ENCODE measurements around the gene GALNS. TPM values are rescaled to one million over a fixed set of nuclear protein-coding genes. Genes with fewer than 3 reads are reported as not detected.
"Not testable (repeated sequence)": the region's sequence is repeated elsewhere in the genome, so short reads cannot be mapped to it uniquely, and the experiment has no call there.

GALNS gene
- polyA plus RNA-seq, 1 donor from 2014 or later: 8.4 TPM

GRCh38 chr16:88894681-88895300 lies 38.0 kb upstream of the GALNS start:
- no peaks in the 10 kb centered on the region for H3K27me3 Mint-ChIP-seq
- no peaks in the 10 kb centered on the region for H3K9me3 Mint-ChIP-seq
- no peaks in the 10 kb centered on the region for H3K36me3 Mint-ChIP-seq
- peak overlapping the region in 2 of 3 donors; percentile 51 to 86 for H3K27ac Mint-ChIP-seq
- peak overlapping the region in 2 of 4 donors; percentile 68 to 77 for H3K4me3 Mint-ChIP-seq
- peaks cover 2 to 5% (median 4%) of the 10 kb centered on the region in 3 donors for H3K4me1 Mint-ChIP-seq

DNA sequence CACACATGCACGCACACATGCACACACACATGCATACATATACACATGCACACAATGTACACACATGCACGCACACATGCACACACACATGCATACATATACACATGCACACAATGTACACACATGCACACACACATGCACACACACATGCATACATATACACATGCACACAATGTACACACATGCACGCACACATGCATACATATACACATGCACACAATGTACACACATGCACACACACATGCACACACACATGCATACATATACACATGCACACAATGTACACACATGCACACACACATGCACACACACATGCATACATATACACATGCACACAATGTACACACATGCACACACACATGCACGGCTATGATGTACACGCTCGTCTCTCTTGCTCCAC lies 37.5 kb upstream of the GALNS start:
- H3K9me3 Mint-ChIP-seq, H3K36me3 Mint-ChIP-seq, H3K27me3 Mint-ChIP-seq, H3K4me1 Mint-ChIP-seq: not testable (repeated sequence)
- Mint-ChIP-seq H3K4me3 (peak overlapping the region in 2 of 4 donors; percentile 68 to 77), H3K27ac (peak overlapping the region in 2 of 3 donors; percentile 51 to 86)

- Mint-ChIP-seq H3K9me3 (no peaks in the 10 kb centered on the region), H3K4me3 (no peak overlapping the region), H3K27me3 (no peaks in the 10 kb centered on the region), H3K4me1 (peaks cover 2 to 5% (median 4%) of the 10 kb centered on the region in 3 donors), H3K36me3 (no peaks in the 10 kb centered on the region), H3K27ac (peak overlapping the region in 1 of 3 donors; percentile 21)
Observed at GRCh38 chr16:88893127-88893968, 36.6 kb upstream of the GALNS start.

- H3K27ac Mint-ChIP-seq: no peak overlapping the region
Observed at GRCh38 chr16:88892065-88892464, 35.3 kb upstream of the GALNS start.

GRCh38 chr16:88891083-88891482 lies 34.3 kb upstream of the GALNS start:
- no peaks in the 10 kb centered on the region for H3K27me3 Mint-ChIP-seq
- H3K9me3 Mint-ChIP-seq: no peaks in the 10 kb centered on the region
- H3K36me3 Mint-ChIP-seq: peaks cover 1% of the 10 kb centered on the region
- no peak overlapping the region for H3K27ac Mint-ChIP-seq
- no peak overlapping the region for H3K4me3 Mint-ChIP-seq
- H3K4me1 Mint-ChIP-seq: peaks cover 2 to 5% (median 4%) of the 10 kb centered on the region in 3 donors

More at GRCh38 chr16:88892065-88892464, 35.3 kb upstream of the GALNS start:
- Mint-ChIP-seq H3K27me3 (no peaks in the 10 kb centered on the region), H3K4me3 (no peak overlapping the region), H3K9me3 (no peaks in the 10 kb centered on the region), H3K36me3 (no peaks in the 10 kb centered on the region), H3K4me1 (peaks cover 2 to 5% (median 4%) of the 10 kb centered on the region in 3 donors)

GRCh38 chr16:88889702-88890352 lies 33.1 kb upstream of the GALNS start:
- not testable (repeated sequence) for H3K9me3 Mint-ChIP-seq, H3K4me1 Mint-ChIP-seq, H3K27me3 Mint-ChIP-seq, H3K4me3 Mint-ChIP-seq, H3K36me3 Mint-ChIP-seq
- H3K27ac Mint-ChIP-seq: peak overlapping the region in 2 of 3 donors; percentile 53 to 71

DNA sequence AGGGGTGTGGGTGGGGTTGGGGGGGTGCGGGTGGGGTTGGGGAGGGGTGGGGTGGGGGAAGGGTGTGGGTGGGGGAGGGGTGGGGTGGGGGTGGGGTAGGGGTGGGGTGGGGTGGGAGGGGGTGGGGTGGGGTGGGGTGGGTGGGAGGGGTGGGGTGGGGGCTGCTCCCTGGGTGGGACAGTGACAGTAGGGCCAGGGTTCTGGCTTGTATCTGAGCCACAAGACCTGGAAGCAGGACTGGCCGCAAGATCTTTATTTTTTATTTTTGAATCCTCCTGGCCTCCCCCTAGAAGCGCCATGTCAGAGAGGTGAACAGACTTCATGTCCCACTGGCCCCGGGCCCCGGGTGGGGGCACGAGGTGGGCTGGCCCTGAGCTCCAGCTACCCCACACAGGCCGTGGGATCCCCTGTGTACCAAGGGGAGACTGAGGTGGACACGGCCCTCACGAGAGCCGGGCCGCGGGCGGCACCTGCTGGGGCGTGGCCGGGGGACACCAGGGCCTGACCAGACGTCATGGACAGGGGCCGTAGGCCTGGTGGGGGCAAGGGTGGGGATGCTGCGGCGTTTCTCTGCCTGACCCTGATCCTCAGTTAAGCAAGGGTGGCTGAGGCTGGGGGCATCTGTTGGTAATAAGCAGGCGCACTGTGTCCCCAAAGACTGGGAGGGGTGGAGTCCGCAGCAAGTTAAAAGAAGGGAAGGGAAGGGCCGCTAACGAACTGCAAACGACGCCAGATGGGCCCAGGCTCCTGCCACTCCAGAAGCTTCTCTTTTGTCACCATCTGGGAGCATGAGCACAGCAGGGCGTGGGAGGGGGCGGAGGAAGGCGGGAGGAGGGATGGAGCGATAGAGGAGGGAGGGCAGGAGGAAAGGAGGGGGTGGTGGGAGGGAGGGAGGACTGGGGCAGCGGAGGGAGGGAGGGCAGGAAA lies 32.0 kb upstream of the GALNS start:
- no peaks in the 10 kb centered on the region for H3K9me3 Mint-ChIP-seq
- H3K4me3 Mint-ChIP-seq: no peak overlapping the region
- H3K36me3 Mint-ChIP-seq: peaks cover 1% of the 10 kb centered on the region
- H3K27ac Mint-ChIP-seq: no peak overlapping the region
- no peaks in the 10 kb centered on the region for H3K27me3 Mint-ChIP-seq
- H3K4me1 Mint-ChIP-seq: no peaks in the 10 kb centered on the region

- H3K27me3 Mint-ChIP-seq: no peaks in the 10 kb centered on the region
- H3K36me3 Mint-ChIP-seq: peaks cover 1% of the 10 kb centered on the region
- H3K9me3 Mint-ChIP-seq: no peaks in the 10 kb centered on the region
- H3K4me3 Mint-ChIP-seq: no peak overlapping the region
- H3K27ac Mint-ChIP-seq: no peak overlapping the region
- H3K4me1 Mint-ChIP-seq: no peaks in the 10 kb centered on the region
Observed at GRCh38 chr16:88888057-88888456, 31.3 kb upstream of the GALNS start.

- Mint-ChIP-seq H3K4me3 (peak overlapping the region in 1 of 4 donors; percentile 41), H3K27ac (no peak overlapping the region), H3K4me1 (peaks cover 0 to 1% (median 0%) of the 10 kb centered on the region in 3 donors), H3K27me3 (no peaks in the 10 kb centered on the region), H3K36me3 (peaks cover 1% of the 10 kb centered on the region), H3K9me3 (no peaks in the 10 kb centered on the region)
Observed at GRCh38 chr16:88886845-88887521, 30.2 kb upstream of the GALNS start.

GRCh38 chr16:88886420-88886844 lies 29.7 kb upstream of the GALNS start:
- H3K9me3 Mint-ChIP-seq: no peaks in the 10 kb centered on the region
- H3K27me3 Mint-ChIP-seq: no peaks in the 10 kb centered on the region
- peaks cover 0 to 1% (median 0%) of the 10 kb centered on the region in 3 donors for H3K4me1 Mint-ChIP-seq
- no peak overlapping the region for H3K27ac Mint-ChIP-seq
- H3K4me3 Mint-ChIP-seq: no peak overlapping the region
- H3K36me3 Mint-ChIP-seq: peaks cover 1% of the 10 kb centered on the region

DNA sequence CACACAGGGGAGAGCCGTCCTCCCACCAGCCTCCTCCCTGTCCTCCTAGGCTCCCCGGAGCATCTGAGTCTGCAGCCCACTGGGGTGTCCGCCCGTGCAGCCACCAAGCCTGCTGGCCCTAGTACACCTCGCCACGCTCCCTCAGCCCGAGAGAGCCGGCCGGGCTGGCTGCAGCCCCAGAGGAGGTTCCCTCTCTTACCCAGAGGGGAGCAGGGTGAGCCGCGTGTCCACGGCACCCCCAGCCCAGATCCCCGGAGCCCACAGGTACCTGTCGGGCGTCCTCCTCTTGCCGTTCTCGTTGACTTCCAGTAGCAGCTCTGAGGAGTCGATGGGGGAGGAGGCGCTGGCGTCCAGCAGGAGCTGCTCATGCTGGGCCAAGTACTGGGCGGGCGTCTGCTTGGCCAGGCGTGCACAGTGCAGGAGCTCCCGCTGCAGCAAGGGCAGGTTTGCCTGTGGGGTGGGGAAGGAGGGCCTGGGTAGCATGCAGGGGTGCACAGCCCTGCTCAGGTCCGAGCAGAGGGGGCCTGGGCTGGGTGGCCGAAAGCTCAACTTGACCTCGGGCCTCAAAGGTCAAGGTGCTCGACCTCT lies 29.0 kb upstream of the GALNS start:
- Mint-ChIP-seq H3K9me3 (no peaks in the 10 kb centered on the region), H3K36me3 (peaks cover 1% of the 10 kb centered on the region), H3K4me1 (peaks cover 0 to 1% (median 0%) of the 10 kb centered on the region in 3 donors), H3K4me3 (no peak overlapping the region), H3K27ac (no peak overlapping the region), H3K27me3 (no peaks in the 10 kb centered on the region)

- peaks cover 1% of the 10 kb centered on the region for H3K36me3 Mint-ChIP-seq
- no peaks in the 10 kb centered on the region for H3K9me3 Mint-ChIP-seq
- peaks cover 0 to 1% (median 0%) of the 10 kb centered on the region in 3 donors for H3K4me1 Mint-ChIP-seq
- H3K27me3 Mint-ChIP-seq: no peaks in the 10 kb centered on the region
- peak overlapping the region in 1 of 4 donors; percentile 54 for H3K4me3 Mint-ChIP-seq
- peak overlapping the region in 1 of 3 donors; percentile 46 for H3K27ac Mint-ChIP-seq
Observed at GRCh38 chr16:88884569-88885271, 28.0 kb upstream of the GALNS start.

GRCh38 chr16:88883946-88884345 lies 27.2 kb upstream of the GALNS start:
- H3K4me1 Mint-ChIP-seq: peaks cover 0 to 1% (median 0%) of the 10 kb centered on the region in 3 donors
- H3K27ac Mint-ChIP-seq: no peak overlapping the region
- no peak overlapping the region for H3K4me3 Mint-ChIP-seq
- H3K36me3 Mint-ChIP-seq: peaks cover 1% of the 10 kb centered on the region
- H3K27me3 Mint-ChIP-seq: no peaks in the 10 kb centered on the region
- no peaks in the 10 kb centered on the region for H3K9me3 Mint-ChIP-seq

Data from IgD-negative memory B cell (primary cell).